Upper lobe of left lung (tissue), 6 donors: ENCODE data around the gene COL9A1. TPM values are rescaled to one million over a fixed set of nuclear protein-coding genes. Genes with fewer than 3 reads are reported as not detected.

Source experiments
- ATAC-seq, 2 donors: fragments of 200-7000 bp; cut with Tn5 transposase; one replicate each; pipeline ENCODE4 v1.9.1; 2022; ENCODE audit warnings: mild to moderate bottlenecking in 2 of 2, moderate library complexity in 2 of 2; ENCODE audit not compliant: low FRiP score in 2 of 2
- DNase-seq, 2 donors: peaks; one replicate each; pipeline ENCODE4 v3.0.0-alpha.2; 2019 to 2020
- H3K27ac ChIP-seq, 4 donors: fragments of 200-600 bp; sonication (generic); one replicate each; pipeline ENCODE4 v1.5.1; 2016 to 2019
- H3K27me3 ChIP-seq, 4 donors: fragments of 200-600 bp; sonication (generic); one replicate each; pipeline ENCODE4 v1.5.1; 2017 to 2019
- H3K36me3 ChIP-seq, 4 donors: fragments of 200-600 bp; sonication (generic); one replicate each; pipeline ENCODE4 v1.5.1; 2016 to 2019
- H3K4me1 ChIP-seq, 4 donors: fragments of 200-600 bp; sonication (generic); one replicate each; pipeline ENCODE4 v1.5.1; 2018 to 2019
- H3K4me3 ChIP-seq, 4 donors: fragments of 200-600 bp; sonication (generic); one replicate each; pipeline ENCODE4 v1.5.1; 2017 to 2019; ENCODE audit warnings: mild to moderate bottlenecking in 2 of 4, moderate library complexity in 1 of 4
- H3K9me3 ChIP-seq, 4 donors: fragments of 200-600 bp; sonication (generic); one replicate each; pipeline ENCODE4 v1.5.1; 2018 to 2019
- CTCF ChIP-seq, 6 experiments: fragments of 450-650 bp in 4 of 6; fragments of 200-600 bp in 2 of 6; sonication (generic) in 2 of 6; IDR thresholded peaks; one replicate each; pipeline ENCODE4 v1.5.1; 2016 to 2019; ENCODE audit warnings: antibody characterized with exemption in 6 of 6
- EP300 ChIP-seq, 4 donors: sonication (generic); formaldehyde crosslinking; IDR thresholded peaks; one replicate each; pipeline ENCODE4 v1.5.1; 2017; ENCODE audit warnings: antibody characterized with exemption in 4 of 4, control low read depth in 2 of 4
- POLR2A ChIP-seq, 4 donors: fragments of 450-650 bp; IDR thresholded peaks; one replicate each; pipeline ENCODE4 v1.5.1; 2016 to 2017; ENCODE audit warnings: antibody characterized with exemption in 4 of 4, mild to moderate bottlenecking in 2 of 4
- POLR2AphosphoS5 ChIP-seq, 2 donors: sonication (generic); formaldehyde crosslinking; IDR thresholded peaks; one replicate each; pipeline ENCODE4 v1.5.1; 2017; ENCODE audit warnings: antibody characterized with exemption in 2 of 2
- WGBS, 2 donors: methylation state at CpG; one replicate each; pipeline ENCODE4 v1.1.5; 2017 to 2018; 5-methylcytosine and 5-hydroxymethylcytosine counted together
- total RNA-seq, 6 donors: library from RNA; depleted of rRNA in 4 of 6; stranded (reverse); fragments of >200 nt in 4 of 6; gene quantifications; one replicate each; pipeline versions ENCODE4 v1.1.0 to v1.2.1, GENCODE V29; 2016 to 2021
- donor health status: DM: no; HTN: no; CAD: no; lungs with moderate emphysema.
- donor health status: DM: no; HTN: yes; CAD: no; lungs with severe emphysema.

The COL9A1 gene
- total RNA-seq, 6 donors from 2014 or later = 0.30 TPM; not detected in 5

- H3K27me3 ChIP-seq = peaks cover 0 to 15% (median 6%) of the 10 kb centered on the region in 4 donors
- H3K4me3 ChIP-seq = peak overlapping the region in 1 of 4 donors; percentile 1
- H3K36me3 ChIP-seq = no peaks in the 10 kb centered on the region
- ATAC-seq = peak; percentile 9 to 26
- no peak overlapping the region for H3K27ac ChIP-seq
- H3K4me1 ChIP-seq = peaks cover 9 to 13% (median 11%) of the 10 kb centered on the region in 4 donors
- no peaks in the 10 kb centered on the region for H3K9me3 ChIP-seq
- DNase-seq = peak in 1 of 2 donors; percentile 80
- 0 to 2% methylated on average over 12 to 31 of the region's 31 CpGs for WGBS, 2 donors
- TF ChIP-seq CTCF (IDR thresholded peaks at IDR 0.05) (no peak), EP300 (IDR thresholded peaks at IDR 0.05) (no peak)
Measured at GRCh38 chr6:70282919-70283461, 19.9 kb downstream of the COL9A1 start.

- Histone ChIP-seq H3K4me3 (peak overlapping the region in 1 of 4 donors; percentile 1), H3K36me3 (no peaks in the 10 kb centered on the region), H3K9me3 (no peaks in the 10 kb centered on the region), H3K27me3 (peaks cover 0 to 15% (median 6%) of the 10 kb centered on the region in 4 donors), H3K4me1 (peaks cover 9 to 13% (median 11%) of the 10 kb centered on the region in 4 donors), H3K27ac (no peak overlapping the region)
- TF ChIP-seq POLR2AphosphoS5 (IDR thresholded peaks at IDR 0.05) (no peak), EP300 (IDR thresholded peaks at IDR 0.05) (no peak), CTCF (IDR thresholded peaks at IDR 0.05) (no peak), POLR2A (IDR thresholded peaks at IDR 0.05) (no peak)
- 4 to 5% methylated on average over 30 to 35 of the region's 39 CpGs for WGBS, 2 donors
- ATAC-seq (peak in 1 of 2 donors; percentile 31), DNase-seq (peak in 1 of 2 donors; percentile 66)
Measured at GRCh38 chr6:70282312-70282918, 20.5 kb downstream of the COL9A1 start.

GRCh38 chr6:70281923-70282311 lies 21.0 kb downstream of the COL9A1 start:
- WGBS, 2 donors = 29 to 45% methylated on average over 8 of the region's 8 CpGs
- H3K4me3 ChIP-seq = no peak overlapping the region
- DNase-seq = no peak
- no peak overlapping the region for H3K27ac ChIP-seq
- ATAC-seq = no peak
- peaks cover 9 to 13% (median 11%) of the 10 kb centered on the region in 4 donors for H3K4me1 ChIP-seq
- TF ChIP-seq CTCF (IDR thresholded peaks at IDR 0.05) (no peak), POLR2A (IDR thresholded peaks at IDR 0.05) (no peak), EP300 (IDR thresholded peaks at IDR 0.05) (no peak), POLR2AphosphoS5 (IDR thresholded peaks at IDR 0.05) (no peak)
- H3K27me3 ChIP-seq = peaks cover 0 to 15% (median 6%) of the 10 kb centered on the region in 4 donors
- H3K9me3 ChIP-seq = no peaks in the 10 kb centered on the region
- H3K36me3 ChIP-seq = no peaks in the 10 kb centered on the region

- 43 to 59% methylated on average over 12 to 15 of the region's 15 CpGs for WGBS, 2 donors
- DNase-seq (peak in 1 of 2 donors; percentile 48), ATAC-seq (no peak)
- Histone ChIP-seq H3K36me3 (no peaks in the 10 kb centered on the region), H3K9me3 (no peaks in the 10 kb centered on the region), H3K4me3 (no peak overlapping the region), H3K27ac (no peak overlapping the region), H3K4me1 (peaks cover 9 to 13% (median 11%) of the 10 kb centered on the region in 4 donors), H3K27me3 (peaks cover 0 to 15% (median 6%) of the 10 kb centered on the region in 4 donors)
- no peak for TF ChIP-seq EP300 (IDR thresholded peaks at IDR 0.05)
Measured at GRCh38 chr6:70280400-70280853, 22.5 kb downstream of the COL9A1 start.

- Histone ChIP-seq H3K36me3 (no peaks in the 10 kb centered on the region), H3K9me3 (no peaks in the 10 kb centered on the region), H3K4me1 (peaks cover 3 to 6% (median 4%) of the 10 kb centered on the region in 4 donors), H3K27ac (no peak overlapping the region), H3K27me3 (peaks cover 0 to 3% (median 0%) of the 10 kb centered on the region in 4 donors), H3K4me3 (no peak overlapping the region)
- TF ChIP-seq POLR2AphosphoS5 (IDR thresholded peaks at IDR 0.05) (no peak), CTCF (IDR thresholded peaks at IDR 0.05) (no peak), POLR2A (IDR thresholded peaks at IDR 0.05) (no peak), EP300 (IDR thresholded peaks at IDR 0.05) (no peak)
- 83 to 85% methylated on average over 2 of the region's 2 CpGs for WGBS, 2 donors
- ATAC-seq (no peak), DNase-seq (no peak)
Measured at GRCh38 chr6:70277470-70277869, 25.4 kb downstream of the COL9A1 start.
